GM12892 (cell line): ENCODE results near the gene PRR16.

ENCODE experiments used
- POLR2AphosphoS5 ChIP-seq: IDR thresholded peaks from 2 replicates; pipeline ENCODE4 v1.6.1; 2011; ENCODE audit warnings: low read depth, low read length, control low read depth
- TAF1 ChIP-seq: IDR thresholded peaks from 2 replicates; pipeline ENCODE4 v1.6.1; 2011; ENCODE audit warnings: low read depth, mild to moderate bottlenecking, control low read depth, low read length, borderline replicate concordance

DNA sequence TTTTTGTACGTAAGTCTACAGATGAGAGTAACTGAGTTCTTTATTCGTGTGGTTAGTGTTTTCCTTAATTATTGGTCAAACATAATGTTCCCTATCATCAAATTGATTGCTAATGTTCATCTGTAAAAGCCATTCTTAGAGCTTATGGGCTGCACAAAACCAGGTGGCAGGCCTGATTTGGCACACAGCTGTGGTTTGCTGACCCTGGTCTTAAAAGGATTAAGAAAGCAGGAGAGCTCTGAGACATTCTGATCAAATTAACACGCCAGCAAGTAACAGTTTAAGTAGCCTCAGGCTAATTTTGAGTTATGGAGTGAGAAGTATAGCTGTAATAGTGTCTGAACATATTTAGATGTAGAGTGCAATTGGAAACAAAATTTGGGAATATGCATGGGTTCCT is 63.2 kb downstream of the PRR16 start:
- TF ChIP-seq POLR2AphosphoS5 (no peak), TAF1 (no peak)
